ENCODE results near the gene MYO1B.

The MYO1B gene

DNA sequence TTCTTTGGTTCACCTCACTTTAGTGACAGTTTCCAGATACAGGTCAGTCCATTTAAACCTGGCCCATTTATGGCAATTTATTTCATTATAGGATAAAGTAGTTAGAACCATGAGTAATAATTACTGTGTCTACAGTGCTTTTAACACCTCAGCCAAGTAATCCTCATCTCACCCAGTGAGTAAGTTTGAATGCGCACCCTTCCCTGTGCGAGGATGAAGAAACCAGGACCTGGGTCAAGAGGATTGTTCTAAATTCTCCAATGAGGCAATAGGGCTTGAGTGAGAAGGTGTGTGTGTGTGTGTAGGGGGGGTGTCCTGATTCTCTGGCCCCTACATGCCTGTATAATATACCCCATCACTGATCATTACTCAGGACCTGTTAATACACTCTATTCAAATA is 854 bp upstream of the MYO1B start:
- in situ Hi-C loops (cut with MboI; ENCODE audit: low pct_unique_long_range_greater_than_20kb, low sequenced_read_pairs, unreplicated experiment): no loop called here
- TF ChIP-seq, protein P1, sequence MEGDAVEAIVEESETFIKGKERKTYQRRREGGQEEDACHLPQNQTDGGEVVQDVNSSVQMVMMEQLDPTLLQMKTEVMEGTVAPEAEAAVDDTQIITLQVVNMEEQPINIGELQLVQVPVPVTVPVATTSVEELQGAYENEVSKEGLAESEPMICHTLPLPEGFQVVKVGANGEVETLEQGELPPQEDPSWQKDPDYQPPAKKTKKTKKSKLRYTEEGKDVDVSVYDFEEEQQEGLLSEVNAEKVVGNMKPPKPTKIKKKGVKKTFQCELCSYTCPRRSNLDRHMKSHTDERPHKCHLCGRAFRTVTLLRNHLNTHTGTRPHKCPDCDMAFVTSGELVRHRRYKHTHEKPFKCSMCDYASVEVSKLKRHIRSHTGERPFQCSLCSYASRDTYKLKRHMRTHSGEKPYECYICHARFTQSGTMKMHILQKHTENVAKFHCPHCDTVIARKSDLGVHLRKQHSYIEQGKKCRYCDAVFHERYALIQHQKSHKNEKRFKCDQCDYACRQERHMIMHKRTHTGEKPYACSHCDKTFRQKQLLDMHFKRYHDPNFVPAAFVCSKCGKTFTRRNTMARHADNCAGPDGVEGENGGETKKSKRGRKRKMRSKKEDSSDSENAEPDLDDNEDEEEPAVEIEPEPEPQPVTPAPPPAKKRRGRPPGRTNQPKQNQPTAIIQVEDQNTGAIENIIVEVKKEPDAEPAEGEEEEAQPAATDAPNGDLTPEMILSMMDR (IDR thresholded peaks at IDR 0.05; ENCODE audit: extremely low read depth, insufficient read depth, missing control alignments): no peak

DNA sequence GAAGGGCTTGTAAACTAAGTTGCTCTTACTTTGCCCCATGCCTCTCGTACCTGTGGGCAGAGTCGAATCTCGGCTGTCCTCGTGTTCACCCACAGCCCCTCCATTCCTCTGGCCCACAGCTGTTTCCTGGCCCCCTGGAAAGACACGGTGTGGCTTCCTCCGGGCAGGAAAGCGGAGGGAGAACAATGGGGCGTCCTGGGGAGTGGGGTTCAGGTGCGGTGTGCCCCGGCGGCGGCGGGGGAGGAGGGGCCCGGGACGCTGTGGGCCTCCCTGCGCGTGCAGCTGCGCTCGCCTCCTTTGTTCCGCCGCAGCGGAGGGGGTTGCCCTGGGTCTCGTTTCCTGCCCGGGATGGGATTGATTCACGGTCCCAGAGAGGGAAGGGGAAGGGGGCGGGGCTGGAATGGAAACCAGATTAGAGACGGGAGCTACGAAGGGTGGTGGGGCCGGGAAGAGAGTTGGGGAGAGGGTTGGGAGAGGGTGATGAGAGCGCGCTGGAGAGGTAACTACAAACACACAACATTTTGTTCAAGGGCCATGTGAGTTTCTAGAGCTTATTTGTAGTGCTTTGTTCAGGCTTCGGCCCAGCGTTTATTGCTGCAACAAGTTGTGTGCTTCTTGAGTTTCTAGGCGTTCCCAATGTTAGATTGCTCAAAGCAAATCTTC is 796 bp downstream of the MYO1B start:
- peak; percentile 18 for DNase-seq (ENCODE audit: low spot score)
- TF ChIP-seq, protein P1 (IDR thresholded peaks at IDR 0.05; ENCODE audit: extremely low read depth, insufficient read depth, missing control alignments): no peak
- in situ Hi-C loops (cut with MboI; ENCODE audit: low pct_unique_long_range_greater_than_20kb, low sequenced_read_pairs, unreplicated experiment): no loop called here

More for the DNA sequence above, 854 bp upstream of the MYO1B start:
- no peak for DNase-seq (ENCODE audit: low spot score)

DNA sequence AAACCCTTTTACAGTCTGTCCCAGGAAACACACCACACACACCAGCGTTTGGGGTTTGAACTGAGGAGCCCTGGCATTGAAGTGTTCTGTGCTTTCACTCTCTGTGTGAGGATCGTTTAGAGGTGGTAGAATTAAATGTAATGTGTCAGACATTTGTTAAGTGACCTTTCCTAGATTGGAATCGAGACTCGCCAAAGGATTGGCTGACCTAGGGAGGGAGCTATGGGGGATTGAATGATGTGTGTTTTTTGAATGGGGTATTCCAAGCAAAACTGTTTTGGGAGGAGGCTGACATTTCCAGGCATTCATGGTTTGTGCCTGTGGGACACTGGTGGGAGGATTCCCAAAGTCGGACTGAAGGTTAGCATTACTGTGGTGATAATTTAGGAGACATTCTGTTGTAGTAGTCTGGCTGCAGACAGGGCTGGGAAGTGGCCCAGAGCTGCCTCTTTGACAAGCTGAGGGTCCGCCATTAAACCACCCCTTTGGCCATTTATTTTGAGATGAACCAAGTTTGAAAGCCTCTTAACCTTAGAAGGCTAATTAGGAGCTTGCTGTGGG is 1.7 kb downstream of the MYO1B start:
- no peak for DNase-seq (ENCODE audit: low spot score)
- TF ChIP-seq, protein P1 (IDR thresholded peaks at IDR 0.05; ENCODE audit: extremely low read depth, insufficient read depth, missing control alignments): no peak
- in situ Hi-C loops (cut with MboI; ENCODE audit: low pct_unique_long_range_greater_than_20kb, low sequenced_read_pairs, unreplicated experiment): no loop called here

DNA sequence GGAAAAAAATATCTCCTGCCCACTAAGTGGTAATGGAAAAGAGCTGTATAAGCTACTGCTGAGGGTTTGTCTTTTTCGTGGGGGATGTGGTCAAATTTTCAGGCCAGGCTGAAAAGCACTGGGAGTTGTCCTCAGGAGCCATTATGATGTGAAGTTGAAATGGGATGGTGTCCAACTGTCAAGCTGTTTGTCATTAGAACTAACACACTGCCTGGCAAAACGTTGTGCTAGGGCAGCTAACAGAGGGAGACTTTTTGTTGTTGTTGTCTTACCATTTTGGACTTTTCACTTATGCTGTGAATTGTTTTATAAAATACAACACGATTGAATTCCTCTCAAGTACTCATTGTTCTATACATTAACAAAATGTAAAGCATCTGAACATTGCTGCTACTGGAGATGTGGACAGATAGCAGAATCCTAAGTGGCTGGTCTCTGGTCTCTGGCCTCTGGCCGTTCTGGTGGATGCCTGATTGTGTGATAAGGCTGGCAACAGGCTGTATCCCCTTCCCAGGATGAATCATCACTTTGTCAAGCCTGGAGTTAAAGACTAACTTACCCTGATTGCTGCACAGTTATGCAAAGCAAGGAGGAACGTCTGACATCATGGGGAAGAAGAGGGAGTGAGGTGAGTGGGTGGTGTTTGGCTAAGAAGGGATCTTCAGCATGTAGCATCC is 2.3 kb downstream of the MYO1B start:
- in situ Hi-C loops (cut with MboI; ENCODE audit: low pct_unique_long_range_greater_than_20kb, low sequenced_read_pairs, unreplicated experiment): no loop called here
- TF ChIP-seq, protein P1 (IDR thresholded peaks at IDR 0.05; ENCODE audit: extremely low read depth, insufficient read depth, missing control alignments): no peak
- DNase-seq (ENCODE audit: low spot score): no peak

DNA sequence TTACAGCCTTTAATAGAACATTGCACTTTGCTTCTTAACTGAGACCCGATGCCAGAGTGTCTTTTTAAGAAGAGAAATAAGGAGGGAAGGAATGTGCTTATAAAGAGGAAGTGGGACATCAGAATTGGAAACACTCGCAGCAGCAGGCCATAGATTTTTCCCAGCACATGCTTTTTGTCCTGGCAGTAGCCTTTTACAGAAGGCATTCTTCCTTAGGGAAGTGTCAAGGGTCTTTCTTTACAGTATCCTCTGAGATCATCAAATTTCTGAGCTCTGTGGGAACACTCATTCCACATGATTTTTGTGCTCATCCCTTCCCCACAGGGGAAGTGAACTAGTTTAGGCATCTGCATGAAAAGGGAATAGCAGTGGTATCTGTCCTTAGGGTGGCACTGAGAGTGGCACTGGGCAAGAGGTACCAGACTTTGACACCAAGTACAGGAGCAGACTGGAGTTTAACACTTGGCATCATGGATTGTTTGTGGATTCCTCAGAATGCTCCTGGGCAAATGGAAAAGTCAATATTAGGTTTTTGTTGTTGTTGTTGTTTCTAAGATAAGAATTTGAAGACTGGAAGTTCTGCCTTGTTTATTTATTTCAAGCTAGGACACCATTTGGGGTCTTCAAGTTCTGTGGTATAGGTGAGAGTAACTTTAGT is 4.1 kb downstream of the MYO1B start:
- in situ Hi-C loops (cut with MboI; ENCODE audit: low pct_unique_long_range_greater_than_20kb, low sequenced_read_pairs, unreplicated experiment): no loop called here
- TF ChIP-seq, protein P1 (IDR thresholded peaks at IDR 0.05; ENCODE audit: extremely low read depth, insufficient read depth, missing control alignments): no peak
- DNase-seq (ENCODE audit: low spot score): no peak

DNA sequence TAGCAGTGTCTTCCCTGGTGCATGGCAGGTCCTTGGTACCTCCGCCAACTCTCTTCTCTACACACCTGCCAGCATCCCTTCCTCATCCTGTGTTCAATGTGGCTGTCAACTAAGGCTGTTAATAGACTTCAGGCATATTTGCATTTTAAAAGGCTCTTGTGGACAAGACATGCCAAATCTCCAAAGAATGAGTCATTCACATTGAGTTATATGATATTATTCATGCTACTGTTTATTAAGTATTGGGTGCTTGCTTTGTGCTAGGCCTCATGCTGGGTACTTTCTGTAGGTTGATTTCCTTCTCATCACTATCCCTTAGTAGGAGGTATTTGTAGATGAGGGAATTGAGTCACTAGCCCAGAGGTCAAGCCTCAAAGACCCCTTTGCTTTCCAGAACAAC is 5.2 kb downstream of the MYO1B start:
- TF ChIP-seq, protein P1 (IDR thresholded peaks at IDR 0.05; ENCODE audit: extremely low read depth, insufficient read depth, missing control alignments): no peak
- no peak for DNase-seq (ENCODE audit: low spot score)
- in situ Hi-C loops (cut with MboI; ENCODE audit: low pct_unique_long_range_greater_than_20kb, low sequenced_read_pairs, unreplicated experiment): no loop called here
